WTC11 (cell line): ENCODE measurements around the gene PTPRU.

ENCODE experiments used
- CTCF ChIP-seq: fragments of 200-600 bp; IDR thresholded peaks from 2 replicates; pipeline ENCODE4 v1.8.0; 2022; ENCODE audit warnings: antibody characterized with exemption
- MAX ChIP-seq: sonication (generic); formaldehyde crosslinking; IDR thresholded peaks from 2 replicates; pipeline ENCODE4 v1.8.0; 2022; ENCODE audit warnings: mild to moderate bottlenecking, missing genetic modification reagents
- ZNF317 ChIP-seq: sonication (generic); formaldehyde crosslinking; IDR thresholded peaks from 2 replicates; pipeline ENCODE4 v1.8.1; 2023; ENCODE audit warnings: low read depth, mild to moderate bottlenecking, moderate library complexity, missing genetic modification reagents, borderline replicate concordance

- TF ChIP-seq MAX (CRISPR knock-in tag) (no peak), ZNF317 (CRISPR knock-in tag) (no peak), CTCF (no peak)
Measured at GRCh38 chr1:29197590-29197924, 38.8 kb upstream of the PTPRU start.
